Fibroblast of skin of right biceps (primary cell): ENCODE results near the gene RGS11.

Experiments
- DNase-seq: peaks from one replicate; pipeline ENCODE4 v3.0.0-alpha.2; 2013

Gene RGS11

GRCh38 chr16:296276-296675 lies 20.5 kb upstream of the RGS11 start:
- no peak for DNase-seq

GRCh38 chr16:293043-293775 lies 17.5 kb upstream of the RGS11 start:
- DNase-seq: no peak

- DNase-seq: no peak
Measured at GRCh38 chr16:291539-291938, 15.8 kb upstream of the RGS11 start.

- DNase-seq: no peak
Measured at GRCh38 chr16:290681-291405, 15.1 kb upstream of the RGS11 start.

GRCh38 chr16:290015-290680 lies 14.4 kb upstream of the RGS11 start:
- DNase-seq: no peak

GRCh38 chr16:289395-289997 lies 13.8 kb upstream of the RGS11 start:
- no peak for DNase-seq

- DNase-seq: no peak
Measured at GRCh38 chr16:287981-288920, 12.5 kb upstream of the RGS11 start.

- no peak for DNase-seq
Measured at GRCh38 chr16:287298-287811, 11.6 kb upstream of the RGS11 start.

- no peak for DNase-seq
Measured at GRCh38 chr16:286491-287297, 10.9 kb upstream of the RGS11 start.

- no peak for DNase-seq
Measured at GRCh38 chr16:285146-286055, 9.7 kb upstream of the RGS11 start.

GRCh38 chr16:284204-285120 lies 8.7 kb upstream of the RGS11 start:
- DNase-seq: no peak

- no peak for DNase-seq
Measured at GRCh38 chr16:283033-283805, 7.5 kb upstream of the RGS11 start, which contains the start of gene PDIA2. PDIA2 (plus strand) TSS chr16:283164; CDS start chr16:283170, 6 bp downstream.

GRCh38 chr16:282491-282890 lies 6.7 kb upstream of the RGS11 start:
- DNase-seq: no peak

- DNase-seq: no peak
Measured at GRCh38 chr16:281660-282255, 6.0 kb upstream of the RGS11 start.

GRCh38 chr16:280991-281659 lies 5.4 kb upstream of the RGS11 start:
- no peak for DNase-seq

- no peak for DNase-seq
Measured at GRCh38 chr16:280552-280951, 4.8 kb upstream of the RGS11 start, which contains the start of gene ARHGDIG. ARHGDIG (plus strand) TSS chr16:280591; CDS start chr16:280681, 90 bp downstream.

- no peak for DNase-seq
Measured at GRCh38 chr16:280005-280460, 4.3 kb upstream of the RGS11 start.
